Neural cell (in vitro differentiated cells): ENCODE results near the gene SIGLEC1.

ENCODE experiments used
- EZH2 ChIP-seq: fragments of 200-600, 300-800 bp; shearing (Covaris generic), sonication (generic); IDR thresholded peaks from 2 replicates; pipeline ENCODE4 v1.6.1; 2014; ENCODE audit warnings: antibody characterized with exemption, low read length, borderline replicate concordance, mild to moderate bottlenecking; ENCODE audit not compliant: insufficient read depth, poor library complexity, severe bottlenecking
- MXI1 ChIP-seq: fragments of 450-650 bp; conservative IDR thresholded peaks from 2 replicates; pipeline ENCODE4 v1.6.1; 2014; ENCODE audit warnings: antibody characterized with exemption, mild to moderate bottlenecking; ENCODE audit not compliant: poor library complexity, severe bottlenecking
- POLR2AphosphoS5 ChIP-seq: IDR thresholded peaks from 2 replicates; pipeline ENCODE4 v1.6.1; 2012
- SMC3 ChIP-seq: fragments of 450-650 bp; conservative IDR thresholded peaks from 2 replicates; pipeline ENCODE4 v1.6.1; 2014; ENCODE audit warnings: antibody characterized with exemption, mild to moderate bottlenecking, moderate library complexity; ENCODE audit not compliant: poor library complexity
- TAF1 ChIP-seq: IDR thresholded peaks from 2 replicates; pipeline ENCODE4 v1.6.1; 2012; ENCODE audit warnings: low read depth
- TF ChIP-seq, protein P1 (sequence below): fragments of 450-650 bp; IDR thresholded peaks from 2 replicates; pipeline ENCODE4 v1.5.1; 2014; ENCODE audit warnings: antibody characterized with exemption, mild to moderate bottlenecking, moderate library complexity; ENCODE audit not compliant: poor library complexity, severe bottlenecking

DNA sequence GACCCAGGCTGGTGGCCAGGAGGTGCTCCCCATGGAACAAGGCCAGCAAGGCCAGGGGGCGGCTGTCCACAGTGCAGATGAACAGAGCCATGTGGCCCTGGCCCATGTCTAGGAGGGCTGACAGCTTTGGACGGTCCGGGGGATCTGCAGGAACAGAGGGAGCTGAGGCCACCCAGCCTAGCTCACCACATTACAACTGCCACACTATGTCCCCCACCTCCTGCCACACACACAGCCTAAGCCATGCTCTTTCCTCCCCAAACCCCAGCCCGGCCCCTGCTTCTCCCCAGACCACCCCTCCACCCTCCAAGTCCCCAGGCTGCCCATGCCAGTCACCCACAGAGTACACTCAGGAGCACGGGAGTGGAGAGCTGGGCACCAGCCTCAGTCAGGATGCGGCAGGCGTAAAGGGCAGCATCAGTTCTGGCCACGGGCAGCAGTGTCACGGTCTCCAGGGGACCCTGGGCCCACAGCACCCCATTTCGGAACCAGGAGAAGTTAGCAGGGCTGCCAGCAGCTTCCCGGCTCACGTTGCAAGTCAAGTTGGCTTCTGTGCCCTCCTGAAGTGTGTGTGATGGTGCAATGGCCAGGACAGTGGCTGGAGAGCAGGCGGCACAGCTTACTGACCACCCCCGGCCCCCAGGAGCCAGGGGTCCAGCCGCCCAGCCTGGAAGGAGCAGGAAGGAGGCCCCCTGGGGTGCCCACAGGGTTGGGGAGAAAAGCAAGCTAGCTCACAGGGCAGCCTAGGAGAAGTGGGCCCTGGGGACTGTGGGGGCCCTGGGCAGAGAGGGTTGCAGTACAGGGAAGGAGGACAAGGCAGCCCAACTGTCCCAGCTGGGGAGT is 15.4 kb downstream of the SIGLEC1 start:
- TF ChIP-seq MXI1: no peak
- TF ChIP-seq, protein P1, sequence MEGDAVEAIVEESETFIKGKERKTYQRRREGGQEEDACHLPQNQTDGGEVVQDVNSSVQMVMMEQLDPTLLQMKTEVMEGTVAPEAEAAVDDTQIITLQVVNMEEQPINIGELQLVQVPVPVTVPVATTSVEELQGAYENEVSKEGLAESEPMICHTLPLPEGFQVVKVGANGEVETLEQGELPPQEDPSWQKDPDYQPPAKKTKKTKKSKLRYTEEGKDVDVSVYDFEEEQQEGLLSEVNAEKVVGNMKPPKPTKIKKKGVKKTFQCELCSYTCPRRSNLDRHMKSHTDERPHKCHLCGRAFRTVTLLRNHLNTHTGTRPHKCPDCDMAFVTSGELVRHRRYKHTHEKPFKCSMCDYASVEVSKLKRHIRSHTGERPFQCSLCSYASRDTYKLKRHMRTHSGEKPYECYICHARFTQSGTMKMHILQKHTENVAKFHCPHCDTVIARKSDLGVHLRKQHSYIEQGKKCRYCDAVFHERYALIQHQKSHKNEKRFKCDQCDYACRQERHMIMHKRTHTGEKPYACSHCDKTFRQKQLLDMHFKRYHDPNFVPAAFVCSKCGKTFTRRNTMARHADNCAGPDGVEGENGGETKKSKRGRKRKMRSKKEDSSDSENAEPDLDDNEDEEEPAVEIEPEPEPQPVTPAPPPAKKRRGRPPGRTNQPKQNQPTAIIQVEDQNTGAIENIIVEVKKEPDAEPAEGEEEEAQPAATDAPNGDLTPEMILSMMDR: no peak
- TF ChIP-seq POLR2AphosphoS5: no peak
- TF ChIP-seq SMC3: no peak
- no peak for TF ChIP-seq TAF1
- no peak for TF ChIP-seq EZH2
